Natural killer cell (primary cell): ENCODE data around the gene NKD1. TPM values are rescaled to one million over a fixed set of nuclear protein-coding genes. Genes with fewer than 3 reads are reported as not detected.
"Not testable (repeated sequence)": the region's sequence is repeated elsewhere in the genome, so short reads cannot be mapped to it uniquely, and the experiment has no call there.

Experiments
- ATAC-seq, 3 donors: fragments of 150-1000 bp in 2 of 3; fragments of 200-7000 bp in 1 of 3; cut with Tn5 transposase; 1 replicate in 1 of 3; 2 replicates in 2 of 3; pipeline ENCODE4 v1.10.0; 2021; ENCODE audit warnings: mild to moderate bottlenecking in 2 of 3, moderate library complexity in 2 of 3
- DNase-seq, 2 donors: peaks; one replicate each; pipeline versions ENCODE4 v3.0.0 to v3.0.0-alpha.2; 2013 to 2021; ENCODE audit warnings: mixed read lengths in 1 of 2
- H3K27ac ChIP-seq: one replicate; pipeline ENCODE4 v1.5.1; 2013; ENCODE audit warnings: mild to moderate bottlenecking, low read length
- H3K27me3 ChIP-seq: one replicate; pipeline ENCODE4 v1.6.1; 2013; ENCODE audit warnings: low read length; ENCODE audit not compliant: control insufficient read depth, insufficient read depth
- H3K36me3 ChIP-seq: one replicate; pipeline ENCODE4 v1.6.1; 2013; ENCODE audit warnings: low read length; ENCODE audit not compliant: control insufficient read depth, insufficient read depth
- H3K4me1 ChIP-seq: one replicate; pipeline ENCODE4 v1.6.1; 2013; ENCODE audit warnings: low read length; ENCODE audit not compliant: control insufficient read depth, insufficient read depth
- H3K4me3 ChIP-seq: one replicate; pipeline ENCODE4 v1.5.1; 2013; ENCODE audit warnings: low read length
- H3K9me3 ChIP-seq: one replicate; pipeline ENCODE4 v1.6.1; 2013; ENCODE audit warnings: low read length; ENCODE audit not compliant: control insufficient read depth, insufficient read depth
- H3K27ac Mint-ChIP-seq, 2 donors: one replicate each; pipeline ENCODE4 v1.8.0; 2022; ENCODE audit warnings: mild to moderate bottlenecking in 2 of 2, mixed read lengths in 2 of 2, moderate library complexity in 1 of 2
- H3K27me3 Mint-ChIP-seq, 2 donors: one replicate each; pipeline ENCODE4 v1.8.0; 2022; ENCODE audit warnings: low read depth in 2 of 2, mixed read lengths in 2 of 2
- H3K36me3 Mint-ChIP-seq: one replicate; pipeline ENCODE4 v1.8.0; 2022; ENCODE audit warnings: mixed read lengths
- H3K4me1 Mint-ChIP-seq, 2 donors: one replicate each; pipeline ENCODE4 v1.8.0; 2022; ENCODE audit warnings: mixed read lengths in 2 of 2
- H3K4me3 Mint-ChIP-seq: one replicate; pipeline ENCODE4 v1.8.0; 2022; ENCODE audit warnings: mild to moderate bottlenecking, moderate library complexity, mixed read lengths
- H3K9me3 Mint-ChIP-seq, 2 donors: one replicate each; pipeline ENCODE4 v1.8.0; 2022; ENCODE audit warnings: mixed read lengths in 2 of 2
- WGBS: methylation state at CpG from one replicate; pipeline ENCODE4 v1.1.7; 2013; ENCODE audit warnings: missing lambda C conversion rate; ENCODE audit not compliant: insufficient coverage; 5-methylcytosine and 5-hydroxymethylcytosine counted together
- intact Hi-C: fragments of 100-400 bp; cut with micrococcal nuclease; formaldehyde crosslinking; loops from one replicate; pipeline ENCODE4 v1.14.2; 2022
- total RNA-seq, 4 donors: library from RNA; stranded (reverse); fragments of 120-200 nt in 1 of 4; gene quantifications; one replicate each; pipeline versions ENCODE4 v1.2.3 to v1.2.4, GENCODE V29; 2013 to 2022
- TF ChIP-seq, protein P1 (sequence below): fragments of 200-600 bp; IDR thresholded peaks from one replicate; pipeline ENCODE4 v1.8.0; 2022; ENCODE audit warnings: antibody characterized with exemption

The NKD1 gene
- total RNA-seq, 3 donors from 2014 or later (not counting 1 experiment from before 2014, with no cell fraction given), result 0.75 to 1.5 (median 1.0) TPM

DNA sequence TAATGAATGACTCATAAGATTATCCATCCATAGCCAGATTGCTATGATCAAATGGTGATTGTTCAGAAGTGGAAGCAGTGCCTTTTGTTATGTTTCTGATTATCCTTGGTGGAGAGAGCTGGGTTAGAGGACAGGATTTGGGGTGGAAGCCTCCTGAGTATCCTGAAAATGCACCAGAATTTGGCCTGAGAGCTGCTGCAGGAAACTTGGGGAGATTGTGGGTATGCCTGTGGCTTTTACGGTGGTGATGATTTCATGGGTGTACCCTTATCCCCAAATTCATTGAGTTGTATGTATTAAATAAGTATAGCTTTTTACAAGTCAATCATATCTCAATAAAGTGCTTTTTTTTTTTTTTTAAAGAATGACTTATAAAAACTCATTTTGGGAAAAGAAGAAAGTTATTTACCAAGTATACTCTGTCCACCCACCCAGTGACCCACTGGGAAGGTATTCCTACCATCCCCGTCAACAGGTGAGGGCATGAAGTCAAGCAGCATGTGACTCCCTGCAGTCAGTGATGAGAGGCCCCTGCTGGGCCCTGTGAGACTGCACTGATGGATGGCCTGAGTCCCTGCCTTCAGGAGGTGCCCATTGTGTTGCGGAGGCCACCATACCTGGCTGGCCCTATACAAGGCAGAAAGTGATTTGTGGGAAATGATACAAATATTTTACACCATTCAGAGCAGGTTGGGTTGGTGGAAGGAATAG lies 28.4 kb downstream of the NKD1 start:
- no peak overlapping the region for H3K27ac ChIP-seq
- 100% methylated on average over 2 of the region's 3 CpGs for WGBS
- no peaks in the 10 kb centered on the region for H3K9me3 ChIP-seq
- H3K4me3 ChIP-seq, result no peak overlapping the region
- ATAC-seq (no peak), DNase-seq (no peak)
- Mint-ChIP-seq H3K9me3 (no peaks in the 10 kb centered on the region), H3K4me3 (no peak overlapping the region), H3K27ac (no peak overlapping the region), H3K36me3 (no peaks in the 10 kb centered on the region), H3K4me1 (no peaks in the 10 kb centered on the region), H3K27me3 (peaks cover 0 to 6% of the 10 kb centered on the region in 2 donors)
- H3K27me3 ChIP-seq, result no peaks in the 10 kb centered on the region
- H3K4me1 ChIP-seq, result no peaks in the 10 kb centered on the region
- H3K36me3 ChIP-seq, result no peaks in the 10 kb centered on the region
- intact Hi-C loops, result no loop called here
- TF ChIP-seq, protein P1, sequence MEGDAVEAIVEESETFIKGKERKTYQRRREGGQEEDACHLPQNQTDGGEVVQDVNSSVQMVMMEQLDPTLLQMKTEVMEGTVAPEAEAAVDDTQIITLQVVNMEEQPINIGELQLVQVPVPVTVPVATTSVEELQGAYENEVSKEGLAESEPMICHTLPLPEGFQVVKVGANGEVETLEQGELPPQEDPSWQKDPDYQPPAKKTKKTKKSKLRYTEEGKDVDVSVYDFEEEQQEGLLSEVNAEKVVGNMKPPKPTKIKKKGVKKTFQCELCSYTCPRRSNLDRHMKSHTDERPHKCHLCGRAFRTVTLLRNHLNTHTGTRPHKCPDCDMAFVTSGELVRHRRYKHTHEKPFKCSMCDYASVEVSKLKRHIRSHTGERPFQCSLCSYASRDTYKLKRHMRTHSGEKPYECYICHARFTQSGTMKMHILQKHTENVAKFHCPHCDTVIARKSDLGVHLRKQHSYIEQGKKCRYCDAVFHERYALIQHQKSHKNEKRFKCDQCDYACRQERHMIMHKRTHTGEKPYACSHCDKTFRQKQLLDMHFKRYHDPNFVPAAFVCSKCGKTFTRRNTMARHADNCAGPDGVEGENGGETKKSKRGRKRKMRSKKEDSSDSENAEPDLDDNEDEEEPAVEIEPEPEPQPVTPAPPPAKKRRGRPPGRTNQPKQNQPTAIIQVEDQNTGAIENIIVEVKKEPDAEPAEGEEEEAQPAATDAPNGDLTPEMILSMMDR, result no peak

DNA sequence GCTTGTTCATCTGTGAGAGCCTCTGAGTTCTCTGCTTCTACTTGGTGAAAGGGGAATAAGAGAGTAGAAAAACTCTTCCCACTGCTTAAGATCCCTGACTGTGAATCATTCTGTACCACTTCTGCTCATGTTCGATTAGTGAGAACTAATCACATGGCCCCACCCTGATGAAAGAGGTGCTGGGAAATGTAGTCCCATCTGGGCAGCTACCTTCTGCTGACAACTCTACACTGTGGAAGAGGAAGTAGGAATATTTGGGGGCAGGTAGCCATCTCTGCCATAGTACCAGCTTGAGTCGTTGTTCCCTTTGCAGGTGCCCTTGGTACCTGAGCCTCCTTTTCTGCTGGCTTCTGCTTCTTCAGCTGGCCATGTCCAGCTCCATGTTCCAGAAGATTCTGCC lies 29.9 kb downstream of the NKD1 start:
- ATAC-seq (no peak), DNase-seq (no peak)
- Histone ChIP-seq H3K27me3 (no peaks in the 10 kb centered on the region), H3K36me3 (no peaks in the 10 kb centered on the region), H3K4me3 (no peak overlapping the region), H3K9me3 (no peaks in the 10 kb centered on the region), H3K27ac (no peak overlapping the region), H3K4me1 (no peaks in the 10 kb centered on the region)
- TF ChIP-seq, protein P1, result no peak
- H3K4me1 Mint-ChIP-seq, result no peaks in the 10 kb centered on the region
- intact Hi-C loops, result no loop called here
- H3K27ac Mint-ChIP-seq, result no peak overlapping the region
- H3K4me3 Mint-ChIP-seq, result no peak overlapping the region
- no peaks in the 10 kb centered on the region for H3K9me3 Mint-ChIP-seq
- WGBS, result 44% methylated on average over 2 of the region's 2 CpGs
- peaks cover 0 to 7% of the 10 kb centered on the region in 2 donors for H3K27me3 Mint-ChIP-seq
- no peaks in the 10 kb centered on the region for H3K36me3 Mint-ChIP-seq

DNA sequence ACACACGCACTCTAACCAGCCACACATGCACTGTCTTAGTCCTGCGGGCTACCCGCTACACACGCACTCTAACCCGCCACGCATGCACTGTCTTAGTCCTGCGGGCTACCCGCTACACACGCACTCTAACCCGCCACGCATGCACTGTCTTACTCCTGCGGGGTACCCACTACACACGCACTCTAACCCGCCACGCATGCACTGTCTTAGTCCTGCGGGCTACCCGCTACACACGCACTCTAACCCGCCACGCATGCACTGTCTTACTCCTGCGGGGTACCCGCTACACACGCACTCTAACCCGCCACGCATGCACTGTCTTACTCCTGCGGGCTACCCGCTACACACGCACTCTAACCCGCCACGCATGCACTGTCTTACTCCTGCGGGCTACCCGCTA lies 31.2 kb downstream of the NKD1 start:
- WGBS, result 98% methylated on average over 32 of the region's 32 CpGs
- H3K27ac Mint-ChIP-seq, H3K4me1 ChIP-seq, H3K9me3 ChIP-seq, H3K36me3 Mint-ChIP-seq, intact Hi-C loops, H3K4me3 Mint-ChIP-seq, H3K27me3 Mint-ChIP-seq, H3K4me3 ChIP-seq, DNase-seq, H3K27me3 ChIP-seq, H3K4me1 Mint-ChIP-seq, ATAC-seq, H3K9me3 Mint-ChIP-seq, H3K36me3 ChIP-seq, H3K27ac ChIP-seq: not testable (repeated sequence)

DNA sequence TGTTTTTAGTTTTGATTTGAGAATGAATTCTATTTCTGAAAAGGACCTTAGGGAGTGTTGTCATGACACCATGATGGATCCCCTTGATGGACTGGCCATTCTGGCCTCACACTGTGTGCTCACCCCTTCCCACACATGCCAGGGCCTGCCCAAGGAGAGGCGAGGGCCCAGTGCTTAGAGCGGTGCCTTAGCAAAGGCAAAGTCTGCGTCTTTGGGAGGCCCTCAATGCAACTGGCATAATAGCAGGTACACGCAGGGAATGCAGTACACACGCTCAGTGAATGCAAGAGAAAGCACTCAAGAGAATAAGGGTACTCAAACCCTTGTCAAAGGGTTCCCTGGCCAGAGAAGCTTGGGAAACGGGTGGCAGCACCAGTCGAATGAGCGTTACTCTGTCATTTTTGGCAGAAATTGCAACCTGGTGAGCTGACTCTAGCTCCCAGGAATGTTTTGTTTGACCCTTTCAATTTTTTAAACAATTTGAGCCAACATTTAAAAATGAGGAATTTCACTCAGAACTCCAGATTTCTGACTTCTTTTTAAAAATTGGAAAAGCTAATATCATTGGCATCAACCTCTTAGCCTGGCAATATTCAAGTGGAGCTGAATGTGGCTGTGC lies 32.1 kb downstream of the NKD1 start:
- Mint-ChIP-seq H3K4me1 (no peaks in the 10 kb centered on the region), H3K36me3 (no peaks in the 10 kb centered on the region), H3K4me3 (no peak overlapping the region), H3K9me3 (no peaks in the 10 kb centered on the region), H3K27ac (no peak overlapping the region), H3K27me3 (peaks cover 0 to 7% of the 10 kb centered on the region in 2 donors)
- Histone ChIP-seq H3K4me3 (no peak overlapping the region), H3K27ac (no peak overlapping the region), H3K36me3 (no peaks in the 10 kb centered on the region), H3K9me3 (no peaks in the 10 kb centered on the region), H3K4me1 (no peaks in the 10 kb centered on the region), H3K27me3 (no peaks in the 10 kb centered on the region)
- 94% methylated on average over 8 of the region's 8 CpGs for WGBS
- TF ChIP-seq, protein P1, result no peak
- intact Hi-C loops, result no loop called here
- DNase-seq, result no peak
- ATAC-seq, result no peak
